ENCODE measurements around the gene STK16. TPM values are rescaled to one million over a fixed set of nuclear protein-coding genes. Genes with fewer than 3 reads are reported as not detected.
"Not testable (repeated sequence)": the region's sequence is repeated elsewhere in the genome, so short reads cannot be mapped to it uniquely, and the experiment has no call there.

The STK16 gene
- total RNA-seq, 1 donor from 2014 or later: 22.2 TPM

- DNase-seq (ENCODE audit: low read depth, low spot score): not testable (repeated sequence)
Measured at GRCh38 chr2:219287116-219287440, 41.8 kb downstream of the STK16 start.

GRCh38 chr2:219287580-219288265, 42.4 kb downstream of the STK16 start:
- DNase-seq (ENCODE audit: low read depth, low spot score): no peak

- DNase-seq (ENCODE audit: low read depth, low spot score): no peak
Measured at GRCh38 chr2:219289195-219289536, 43.9 kb downstream of the STK16 start.

- no peak for DNase-seq (ENCODE audit: low read depth, low spot score)
Measured at GRCh38 chr2:219289537-219290361, 44.5 kb downstream of the STK16 start.

GRCh38 chr2:219290381-219291171, 45.3 kb downstream of the STK16 start:
- DNase-seq (ENCODE audit: low read depth, low spot score): no peak

GRCh38 chr2:219291394-219291793, 46.1 kb downstream of the STK16 start:
- no peak for DNase-seq (ENCODE audit: low read depth, low spot score)

- DNase-seq (ENCODE audit: low read depth, low spot score): no peak
Measured at GRCh38 chr2:219291910-219292490, 46.7 kb downstream of the STK16 start.

GRCh38 chr2:219292616-219293015, 47.3 kb downstream of the STK16 start:
- no peak for DNase-seq (ENCODE audit: low read depth, low spot score)

GRCh38 chr2:219293736-219294231, 48.5 kb downstream of the STK16 start:
- no peak for DNase-seq (ENCODE audit: low read depth, low spot score)

GRCh38 chr2:219294356-219295351, 49.4 kb downstream of the STK16 start:
- DNase-seq (ENCODE audit: low read depth, low spot score): peak; percentile 35

- no peak for DNase-seq (ENCODE audit: low read depth, low spot score)
Measured at GRCh38 chr2:219296142-219296541, 50.9 kb downstream of the STK16 start.

GRCh38 chr2:219296631-219297391, 51.5 kb downstream of the STK16 start:
- DNase-seq (ENCODE audit: low read depth, low spot score): no peak

GRCh38 chr2:219297766-219298456, 52.6 kb downstream of the STK16 start:
- DNase-seq (ENCODE audit: low read depth, low spot score): no peak

GRCh38 chr2:219298759-219299371, 53.6 kb downstream of the STK16 start:
- DNase-seq (ENCODE audit: low read depth, low spot score): no peak

GRCh38 chr2:219299372-219299760, 54.1 kb downstream of the STK16 start:
- no peak for DNase-seq (ENCODE audit: low read depth, low spot score)

Measured in pulmonary artery endothelial cell (primary cell).